Neural cell (in vitro differentiated cells): ENCODE data around the gene ATP4B.

Experiments used
- CTCF ChIP-seq: fragments of 450-650 bp; IDR thresholded peaks from 2 replicates; pipeline ENCODE4 v1.5.1; 2014; ENCODE audit warnings: antibody characterized with exemption, mild to moderate bottlenecking, moderate library complexity; ENCODE audit not compliant: poor library complexity, severe bottlenecking
- EP300 ChIP-seq: fragments of 450-650 bp; conservative IDR thresholded peaks from 2 replicates; pipeline ENCODE4 v1.6.1; 2014; ENCODE audit warnings: antibody characterized with exemption, mild to moderate bottlenecking, moderate library complexity; ENCODE audit not compliant: poor library complexity, severe bottlenecking
- EZH2 ChIP-seq: fragments of 200-600, 300-800 bp; shearing (Covaris generic), sonication (generic); IDR thresholded peaks from 2 replicates; pipeline ENCODE4 v1.6.1; 2014; ENCODE audit warnings: antibody characterized with exemption, low read length, borderline replicate concordance, mild to moderate bottlenecking; ENCODE audit not compliant: insufficient read depth, poor library complexity, severe bottlenecking
- MXI1 ChIP-seq: fragments of 450-650 bp; conservative IDR thresholded peaks from 2 replicates; pipeline ENCODE4 v1.6.1; 2014; ENCODE audit warnings: antibody characterized with exemption, mild to moderate bottlenecking; ENCODE audit not compliant: poor library complexity, severe bottlenecking
- POLR2AphosphoS5 ChIP-seq: IDR thresholded peaks from 2 replicates; pipeline ENCODE4 v1.6.1; 2012
- RAD21 ChIP-seq: fragments of 450-650 bp; conservative IDR thresholded peaks from 2 replicates; pipeline ENCODE4 v1.6.1; 2014; ENCODE audit warnings: antibody characterized with exemption, mild to moderate bottlenecking, moderate library complexity
- REST ChIP-seq: IDR thresholded peaks from 2 replicates; pipeline ENCODE4 v1.6.1; 2012; ENCODE audit warnings: borderline replicate concordance
- SMC3 ChIP-seq: fragments of 450-650 bp; conservative IDR thresholded peaks from 2 replicates; pipeline ENCODE4 v1.6.1; 2014; ENCODE audit warnings: antibody characterized with exemption, mild to moderate bottlenecking, moderate library complexity; ENCODE audit not compliant: poor library complexity
- TAF1 ChIP-seq: IDR thresholded peaks from 2 replicates; pipeline ENCODE4 v1.6.1; 2012; ENCODE audit warnings: low read depth

GRCh38 chr13:113670541-113670940 is 12.5 kb upstream of the ATP4B start:
- TF ChIP-seq REST = no peak
- no peak for TF ChIP-seq TAF1
- TF ChIP-seq CTCF = no peak
- no peak for TF ChIP-seq EZH2
- no peak for TF ChIP-seq EP300
- no peak for TF ChIP-seq POLR2AphosphoS5
- TF ChIP-seq MXI1 = no peak
- no peak for TF ChIP-seq SMC3
- no peak for TF ChIP-seq RAD21
